ENCODE data around the gene PPP6R2.

Gene PPP6R2

DNA sequence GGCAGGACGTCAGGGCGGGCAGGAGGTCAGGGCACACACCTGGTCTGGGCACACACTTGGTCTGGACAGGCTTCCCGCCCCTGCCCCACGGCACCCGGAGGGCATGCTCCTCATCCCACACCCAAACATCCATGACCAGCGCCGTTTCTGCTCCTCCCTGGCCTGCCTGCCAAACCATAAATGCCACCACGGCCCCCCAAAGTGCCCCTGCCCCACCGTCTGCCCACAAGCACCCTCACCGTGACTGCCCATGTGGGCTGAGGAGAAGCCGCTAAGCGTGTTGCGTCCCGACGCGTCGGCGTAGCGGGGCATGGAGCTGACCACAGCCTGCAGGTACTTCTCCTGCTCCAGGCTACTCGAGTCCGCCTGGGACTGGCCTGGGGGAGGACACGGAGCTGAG lies 115.9 kb downstream of the PPP6R2 start:
- in situ Hi-C loops (cut with HindIII; ENCODE audit: low sequenced_read_pairs): no loop called here
- H3K4me3 ChIP-seq (ENCODE audit: low read depth, low read length): no peak overlapping the region
- DNase-seq (ENCODE audit: low read depth, low spot score): no peak
- TF ChIP-seq, protein P1, sequence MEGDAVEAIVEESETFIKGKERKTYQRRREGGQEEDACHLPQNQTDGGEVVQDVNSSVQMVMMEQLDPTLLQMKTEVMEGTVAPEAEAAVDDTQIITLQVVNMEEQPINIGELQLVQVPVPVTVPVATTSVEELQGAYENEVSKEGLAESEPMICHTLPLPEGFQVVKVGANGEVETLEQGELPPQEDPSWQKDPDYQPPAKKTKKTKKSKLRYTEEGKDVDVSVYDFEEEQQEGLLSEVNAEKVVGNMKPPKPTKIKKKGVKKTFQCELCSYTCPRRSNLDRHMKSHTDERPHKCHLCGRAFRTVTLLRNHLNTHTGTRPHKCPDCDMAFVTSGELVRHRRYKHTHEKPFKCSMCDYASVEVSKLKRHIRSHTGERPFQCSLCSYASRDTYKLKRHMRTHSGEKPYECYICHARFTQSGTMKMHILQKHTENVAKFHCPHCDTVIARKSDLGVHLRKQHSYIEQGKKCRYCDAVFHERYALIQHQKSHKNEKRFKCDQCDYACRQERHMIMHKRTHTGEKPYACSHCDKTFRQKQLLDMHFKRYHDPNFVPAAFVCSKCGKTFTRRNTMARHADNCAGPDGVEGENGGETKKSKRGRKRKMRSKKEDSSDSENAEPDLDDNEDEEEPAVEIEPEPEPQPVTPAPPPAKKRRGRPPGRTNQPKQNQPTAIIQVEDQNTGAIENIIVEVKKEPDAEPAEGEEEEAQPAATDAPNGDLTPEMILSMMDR (IDR thresholded peaks at IDR 0.05; ENCODE audit: low read depth, low read length): no peak

DNA sequence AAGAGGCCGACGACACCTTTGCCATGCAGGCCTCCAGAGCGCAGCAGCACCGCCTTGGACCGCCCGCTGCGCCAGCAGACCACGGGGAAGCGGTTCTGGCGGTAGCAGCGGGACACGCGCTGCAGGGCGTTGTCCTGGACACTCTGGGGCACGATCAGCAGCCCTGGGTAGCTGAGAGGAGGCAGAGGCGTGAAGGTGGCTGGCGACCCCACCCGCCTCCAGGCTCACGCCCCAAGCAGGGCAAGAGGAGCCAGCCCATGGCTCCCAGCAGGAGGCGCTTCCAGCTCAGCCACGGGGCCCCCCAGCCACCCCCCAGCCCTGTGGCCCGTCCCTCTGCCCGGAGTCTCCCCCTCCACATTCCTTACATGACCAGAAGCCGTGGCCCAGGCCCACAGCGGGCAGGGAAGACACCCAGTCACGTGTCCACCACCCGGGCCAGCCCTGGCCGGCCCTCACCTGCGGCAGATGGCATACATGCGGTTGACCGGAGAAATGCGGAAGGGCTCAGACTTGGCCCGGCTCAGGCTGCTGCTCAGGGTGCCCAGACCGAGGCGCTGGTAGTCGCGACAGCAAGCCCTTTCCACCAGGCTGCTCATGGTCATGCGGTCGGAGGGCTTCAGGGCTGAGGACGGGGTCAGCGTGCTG lies 116.5 kb downstream of the PPP6R2 start:
- TF ChIP-seq, protein P1 (IDR thresholded peaks at IDR 0.05; ENCODE audit: low read depth, low read length): no peak
- DNase-seq (ENCODE audit: low read depth, low spot score): no peak
- H3K4me3 ChIP-seq (ENCODE audit: low read depth, low read length): no peak overlapping the region
- in situ Hi-C loops (cut with HindIII; ENCODE audit: low sequenced_read_pairs): no loop called here

DNA sequence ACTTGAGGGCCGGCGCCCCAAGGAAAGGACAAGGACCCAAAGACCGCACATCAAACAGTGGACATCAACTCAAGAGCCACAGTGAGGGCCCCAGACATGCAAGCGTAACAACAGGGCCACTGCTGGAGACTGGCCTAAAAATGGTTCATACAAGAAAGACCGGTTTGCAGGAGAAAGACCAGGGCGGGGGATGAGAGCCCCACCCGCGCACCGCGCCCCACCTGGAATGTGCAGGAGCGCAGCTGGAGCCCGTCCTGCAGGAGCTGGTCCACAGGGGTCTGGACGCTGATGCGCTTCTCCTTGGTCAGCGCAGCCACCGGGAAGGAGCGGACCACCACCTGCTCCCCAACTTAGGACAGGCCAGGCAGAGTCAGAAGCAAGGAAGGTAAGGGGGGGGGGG lies 117.8 kb downstream of the PPP6R2 start:
- DNase-seq (ENCODE audit: low read depth, low spot score): no peak
- TF ChIP-seq, protein P1 (IDR thresholded peaks at IDR 0.05; ENCODE audit: low read depth, low read length): no peak
- no peak overlapping the region for H3K4me3 ChIP-seq (ENCODE audit: low read depth, low read length)
- in situ Hi-C loops (cut with HindIII; ENCODE audit: low sequenced_read_pairs): no loop called here

DNA sequence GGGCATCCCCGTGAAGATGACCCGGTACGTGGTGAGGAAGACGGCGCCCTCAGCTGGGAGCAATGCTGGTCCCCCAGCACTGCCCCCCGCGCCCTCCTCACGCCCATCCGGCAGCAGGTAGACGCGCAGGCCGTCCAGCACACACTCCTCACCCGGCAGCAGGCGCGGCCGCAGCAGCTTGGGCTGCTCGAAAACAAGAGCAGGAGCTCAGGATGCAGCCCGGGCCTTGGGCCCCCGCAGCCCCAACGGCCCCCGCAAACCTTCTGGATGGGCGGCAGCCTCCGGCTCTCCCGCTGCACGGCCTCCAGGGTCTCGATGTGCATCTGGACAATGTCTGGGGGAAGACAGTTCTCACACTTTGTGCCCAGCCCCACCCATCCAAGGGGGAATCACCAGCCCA lies 118.4 kb downstream of the PPP6R2 start:
- in situ Hi-C loops (cut with HindIII; ENCODE audit: low sequenced_read_pairs): no loop called here
- DNase-seq (ENCODE audit: low read depth, low spot score): no peak
- TF ChIP-seq, protein P1 (IDR thresholded peaks at IDR 0.05; ENCODE audit: low read depth, low read length): no peak
- H3K4me3 ChIP-seq (ENCODE audit: low read depth, low read length): no peak overlapping the region

DNA sequence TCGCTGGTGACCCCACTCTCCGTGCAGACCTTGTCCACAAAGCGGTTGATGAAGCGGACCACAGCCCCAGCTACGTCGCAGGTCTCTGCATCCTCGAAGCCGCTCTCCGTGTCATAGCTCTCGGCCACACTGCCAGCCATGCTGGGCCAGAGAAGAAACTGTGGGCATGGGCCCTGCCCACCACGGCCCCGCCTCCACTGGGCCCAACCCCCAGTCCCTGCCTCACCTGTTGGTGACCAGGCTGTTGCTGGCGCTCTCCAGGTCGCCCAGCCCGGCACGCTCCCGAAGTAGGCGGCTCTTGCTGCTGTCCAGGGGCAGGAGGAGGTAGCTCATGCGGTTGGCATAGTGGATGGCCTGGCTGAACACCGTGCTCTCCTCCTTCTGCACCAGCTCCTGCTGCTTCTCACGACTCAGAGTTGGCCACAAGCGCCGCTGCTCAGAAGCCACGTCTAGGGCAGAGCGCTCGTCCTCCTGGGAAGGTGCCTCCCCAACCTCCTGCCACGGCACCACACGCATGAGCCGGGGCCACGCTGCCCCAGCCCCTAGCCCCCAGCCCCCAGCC lies 118.9 kb downstream of the PPP6R2 start:
- H3K4me3 ChIP-seq (ENCODE audit: low read depth, low read length): no peak overlapping the region
- TF ChIP-seq, protein P1 (IDR thresholded peaks at IDR 0.05; ENCODE audit: low read depth, low read length): no peak
- no peak for DNase-seq (ENCODE audit: low read depth, low spot score)
- in situ Hi-C loops (cut with HindIII; ENCODE audit: low sequenced_read_pairs): no loop called here

DNA sequence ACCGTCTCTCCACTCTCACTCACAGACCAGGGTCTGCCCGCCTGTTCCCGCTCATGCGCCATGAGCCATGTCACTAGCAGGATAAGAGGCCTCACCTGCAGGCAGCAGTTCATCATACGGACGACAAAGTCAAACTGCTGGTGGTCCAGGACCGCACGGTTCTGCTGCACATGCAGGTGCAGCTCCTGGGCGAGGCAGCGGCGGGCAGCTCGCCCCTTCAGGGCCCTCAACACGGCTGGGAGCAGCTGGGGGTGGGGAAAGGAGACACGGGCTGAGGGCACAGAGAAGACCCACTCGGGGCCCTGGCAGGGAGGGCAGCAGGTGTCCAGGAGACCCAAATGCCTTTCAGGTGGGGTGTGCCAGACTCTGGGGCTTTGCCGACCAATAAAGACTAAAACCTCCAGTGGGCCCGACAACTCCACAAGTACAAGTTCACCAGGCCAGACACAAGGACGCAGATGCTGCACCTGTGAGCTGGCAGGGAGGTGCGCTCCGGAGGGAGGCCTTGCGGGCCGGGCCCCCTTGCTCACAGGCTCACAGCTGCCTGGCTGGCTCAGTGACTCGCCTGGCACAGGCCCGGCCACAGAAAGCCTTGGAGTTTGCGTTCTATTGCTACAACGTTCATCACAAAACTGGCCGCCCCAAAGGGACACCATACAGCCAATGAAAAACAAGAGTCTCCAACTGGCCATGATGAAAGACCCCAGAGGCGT lies 120.2 kb downstream of the PPP6R2 start:
- H3K4me3 ChIP-seq (ENCODE audit: low read depth, low read length): no peak overlapping the region
- no peak for DNase-seq (ENCODE audit: low read depth, low spot score)
- TF ChIP-seq, protein P1 (IDR thresholded peaks at IDR 0.05; ENCODE audit: low read depth, low read length): no peak
- in situ Hi-C loops (cut with HindIII; ENCODE audit: low sequenced_read_pairs): no loop called here
